Measurements from ENCODE around the gene STAG3. TPM values are rescaled to one million over a fixed set of nuclear protein-coding genes. Genes with fewer than 3 reads are reported as not detected.
A peak's percentile ranks its signal among the peaks of the same experiment; 100 is the strongest.

Gene STAG3
- total and polyA plus RNA-seq, 10 of the 15 experiments (the other 5 are each of a cell fraction or from before 2014, with no cell fraction given), result 73.0 to 306 (median 120) TPM

DNA sequence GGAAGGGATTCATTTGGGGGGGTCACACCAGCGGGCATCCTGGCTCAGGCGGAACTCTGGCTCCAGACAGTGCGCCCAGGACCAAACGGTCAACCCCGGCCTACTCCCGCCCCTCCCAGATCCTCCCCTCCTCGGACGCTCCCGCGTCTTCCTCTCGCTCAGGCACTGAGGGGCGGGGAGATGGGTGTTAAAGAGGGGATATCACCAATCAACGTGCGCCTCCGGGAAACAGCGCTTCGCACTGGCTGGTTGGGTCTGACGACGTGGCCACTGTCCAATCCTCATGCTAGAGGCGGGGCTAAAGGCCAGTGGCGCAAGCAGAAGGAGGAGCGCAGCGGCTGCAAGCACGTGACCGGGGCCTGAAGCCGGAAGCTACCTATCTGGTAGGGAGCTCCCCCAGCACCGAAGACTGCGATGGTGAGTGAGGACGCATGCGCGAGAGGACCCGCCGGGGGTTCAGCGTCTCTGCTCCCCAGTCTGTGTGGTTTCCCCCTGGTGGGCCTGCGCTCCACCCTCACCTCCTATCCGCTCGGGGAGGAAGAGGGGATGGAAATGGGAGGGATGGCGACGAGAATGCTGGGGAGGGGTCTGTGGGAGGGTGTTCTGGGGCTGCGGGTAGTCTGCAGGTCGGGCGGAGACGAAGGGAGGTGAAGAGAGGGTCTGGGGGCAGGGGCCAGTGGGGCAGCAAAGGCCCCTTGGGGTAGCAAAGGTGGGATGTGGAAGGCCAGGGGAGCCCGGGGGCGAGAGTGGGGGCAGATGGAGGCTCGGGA, 29.0 kb upstream of the STAG3 start, which contains the start of gene LAMTOR4 (continued):
- TF ChIP-seq MEF2A (IDR thresholded peaks at IDR 0.05; ENCODE audit: insufficient read depth, low read depth, low read length) (no peak), NR2C2 (IDR thresholded peaks at IDR 0.05; ENCODE audit: borderline replicate concordance, control insufficient read depth, insufficient read length, low read depth) (no peak), NR2F1 (conservative IDR thresholded peaks at IDR 0.05) (no peak), ZNF207 (IDR thresholded peaks at IDR 0.05; ENCODE audit: borderline replicate concordance) (no peak), GATAD2B (conservative IDR thresholded peaks at IDR 0.05; ENCODE audit: low read depth) (peak; percentile 16; the same call in 1 of the 2 replicates), MYB (IDR thresholded peaks at IDR 0.05; ENCODE audit: borderline replicate concordance, low read depth, low read length) (no peak), PML (IDR thresholded peaks at IDR 0.05; ENCODE audit: low read length) (peak; percentile 84; the same call in 1 of the 2 replicates), TCF7 (IDR thresholded peaks at IDR 0.05; ENCODE audit: borderline replicate concordance) (no peak), SMAD5 (IDR thresholded peaks at IDR 0.05; ENCODE audit: low read depth) (peak; percentile 49; the same call in 1 of the 2 replicates), SREBF2 (IDR thresholded peaks at IDR 0.05; ENCODE audit: low read length) (no peak; the same call in 1 of the 2 replicates), ZNF217 (IDR thresholded peaks at IDR 0.05) (no peak), IKZF2 (IDR thresholded peaks at IDR 0.05) (peak in 1 of 2 experiments; percentile 26; a peak in 2 of 4 replicates), MTA2 (IDR thresholded peaks at IDR 0.05; ENCODE audit: low read depth) (no peak)
- TF ChIP-seq, protein P1, sequence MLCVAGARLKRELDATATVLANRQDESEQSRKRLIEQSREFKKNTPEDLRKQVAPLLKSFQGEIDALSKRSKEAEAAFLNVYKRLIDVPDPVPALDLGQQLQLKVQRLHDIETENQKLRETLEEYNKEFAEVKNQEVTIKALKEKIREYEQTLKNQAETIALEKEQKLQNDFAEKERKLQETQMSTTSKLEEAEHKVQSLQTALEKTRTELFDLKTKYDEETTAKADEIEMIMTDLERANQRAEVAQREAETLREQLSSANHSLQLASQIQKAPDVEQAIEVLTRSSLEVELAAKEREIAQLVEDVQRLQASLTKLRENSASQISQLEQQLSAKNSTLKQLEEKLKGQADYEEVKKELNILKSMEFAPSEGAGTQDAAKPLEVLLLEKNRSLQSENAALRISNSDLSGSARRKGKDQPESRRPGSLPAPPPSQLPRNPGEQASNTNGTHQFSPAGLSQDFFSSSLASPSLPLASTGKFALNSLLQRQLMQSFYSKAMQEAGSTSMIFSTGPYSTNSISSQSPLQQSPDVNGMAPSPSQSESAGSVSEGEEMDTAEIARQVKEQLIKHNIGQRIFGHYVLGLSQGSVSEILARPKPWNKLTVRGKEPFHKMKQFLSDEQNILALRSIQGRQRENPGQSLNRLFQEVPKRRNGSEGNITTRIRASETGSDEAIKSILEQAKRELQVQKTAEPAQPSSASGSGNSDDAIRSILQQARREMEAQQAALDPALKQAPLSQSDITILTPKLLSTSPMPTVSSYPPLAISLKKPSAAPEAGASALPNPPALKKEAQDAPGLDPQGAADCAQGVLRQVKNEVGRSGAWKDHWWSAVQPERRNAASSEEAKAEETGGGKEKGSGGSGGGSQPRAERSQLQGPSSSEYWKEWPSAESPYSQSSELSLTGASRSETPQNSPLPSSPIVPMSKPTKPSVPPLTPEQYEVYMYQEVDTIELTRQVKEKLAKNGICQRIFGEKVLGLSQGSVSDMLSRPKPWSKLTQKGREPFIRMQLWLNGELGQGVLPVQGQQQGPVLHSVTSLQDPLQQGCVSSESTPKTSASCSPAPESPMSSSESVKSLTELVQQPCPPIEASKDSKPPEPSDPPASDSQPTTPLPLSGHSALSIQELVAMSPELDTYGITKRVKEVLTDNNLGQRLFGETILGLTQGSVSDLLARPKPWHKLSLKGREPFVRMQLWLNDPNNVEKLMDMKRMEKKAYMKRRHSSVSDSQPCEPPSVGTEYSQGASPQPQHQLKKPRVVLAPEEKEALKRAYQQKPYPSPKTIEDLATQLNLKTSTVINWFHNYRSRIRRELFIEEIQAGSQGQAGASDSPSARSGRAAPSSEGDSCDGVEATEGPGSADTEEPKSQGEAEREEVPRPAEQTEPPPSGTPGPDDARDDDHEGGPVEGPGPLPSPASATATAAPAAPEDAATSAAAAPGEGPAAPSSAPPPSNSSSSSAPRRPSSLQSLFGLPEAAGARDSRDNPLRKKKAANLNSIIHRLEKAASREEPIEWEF (IDR thresholded peaks at IDR 0.05; ENCODE audit: insufficient replicate concordance, low read depth, low read length), result no peak
- TF ChIP-seq, protein P2, sequence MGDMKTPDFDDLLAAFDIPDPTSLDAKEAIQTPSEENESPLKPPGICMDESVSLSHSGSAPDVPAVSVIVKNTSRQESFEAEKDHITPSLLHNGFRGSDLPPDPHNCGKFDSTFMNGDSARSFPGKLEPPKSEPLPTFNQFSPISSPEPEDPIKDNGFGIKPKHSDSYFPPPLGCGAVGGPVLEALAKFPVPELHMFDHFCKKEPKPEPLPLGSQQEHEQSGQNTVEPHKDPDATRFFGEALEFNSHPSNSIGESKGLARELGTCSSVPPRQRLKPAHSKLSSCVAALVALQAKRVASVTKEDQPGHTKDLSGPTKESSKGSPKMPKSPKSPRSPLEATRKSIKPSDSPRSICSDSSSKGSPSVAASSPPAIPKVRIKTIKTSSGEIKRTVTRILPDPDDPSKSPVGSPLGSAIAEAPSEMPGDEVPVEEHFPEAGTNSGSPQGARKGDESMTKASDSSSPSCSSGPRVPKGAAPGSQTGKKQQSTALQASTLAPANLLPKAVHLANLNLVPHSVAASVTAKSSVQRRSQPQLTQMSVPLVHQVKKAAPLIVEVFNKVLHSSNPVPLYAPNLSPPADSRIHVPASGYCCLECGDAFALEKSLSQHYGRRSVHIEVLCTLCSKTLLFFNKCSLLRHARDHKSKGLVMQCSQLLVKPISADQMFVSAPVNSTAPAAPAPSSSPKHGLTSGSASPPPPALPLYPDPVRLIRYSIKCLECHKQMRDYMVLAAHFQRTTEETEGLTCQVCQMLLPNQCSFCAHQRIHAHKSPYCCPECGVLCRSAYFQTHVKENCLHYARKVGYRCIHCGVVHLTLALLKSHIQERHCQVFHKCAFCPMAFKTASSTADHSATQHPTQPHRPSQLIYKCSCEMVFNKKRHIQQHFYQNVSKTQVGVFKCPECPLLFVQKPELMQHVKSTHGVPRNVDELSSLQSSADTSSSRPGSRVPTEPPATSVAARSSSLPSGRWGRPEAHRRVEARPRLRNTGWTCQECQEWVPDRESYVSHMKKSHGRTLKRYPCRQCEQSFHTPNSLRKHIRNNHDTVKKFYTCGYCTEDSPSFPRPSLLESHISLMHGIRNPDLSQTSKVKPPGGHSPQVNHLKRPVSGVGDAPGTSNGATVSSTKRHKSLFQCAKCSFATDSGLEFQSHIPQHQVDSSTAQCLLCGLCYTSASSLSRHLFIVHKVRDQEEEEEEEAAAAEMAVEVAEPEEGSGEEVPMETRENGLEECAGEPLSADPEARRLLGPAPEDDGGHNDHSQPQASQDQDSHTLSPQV (IDR thresholded peaks at IDR 0.05), result no peak
- TF ChIP-seq, protein P3, sequence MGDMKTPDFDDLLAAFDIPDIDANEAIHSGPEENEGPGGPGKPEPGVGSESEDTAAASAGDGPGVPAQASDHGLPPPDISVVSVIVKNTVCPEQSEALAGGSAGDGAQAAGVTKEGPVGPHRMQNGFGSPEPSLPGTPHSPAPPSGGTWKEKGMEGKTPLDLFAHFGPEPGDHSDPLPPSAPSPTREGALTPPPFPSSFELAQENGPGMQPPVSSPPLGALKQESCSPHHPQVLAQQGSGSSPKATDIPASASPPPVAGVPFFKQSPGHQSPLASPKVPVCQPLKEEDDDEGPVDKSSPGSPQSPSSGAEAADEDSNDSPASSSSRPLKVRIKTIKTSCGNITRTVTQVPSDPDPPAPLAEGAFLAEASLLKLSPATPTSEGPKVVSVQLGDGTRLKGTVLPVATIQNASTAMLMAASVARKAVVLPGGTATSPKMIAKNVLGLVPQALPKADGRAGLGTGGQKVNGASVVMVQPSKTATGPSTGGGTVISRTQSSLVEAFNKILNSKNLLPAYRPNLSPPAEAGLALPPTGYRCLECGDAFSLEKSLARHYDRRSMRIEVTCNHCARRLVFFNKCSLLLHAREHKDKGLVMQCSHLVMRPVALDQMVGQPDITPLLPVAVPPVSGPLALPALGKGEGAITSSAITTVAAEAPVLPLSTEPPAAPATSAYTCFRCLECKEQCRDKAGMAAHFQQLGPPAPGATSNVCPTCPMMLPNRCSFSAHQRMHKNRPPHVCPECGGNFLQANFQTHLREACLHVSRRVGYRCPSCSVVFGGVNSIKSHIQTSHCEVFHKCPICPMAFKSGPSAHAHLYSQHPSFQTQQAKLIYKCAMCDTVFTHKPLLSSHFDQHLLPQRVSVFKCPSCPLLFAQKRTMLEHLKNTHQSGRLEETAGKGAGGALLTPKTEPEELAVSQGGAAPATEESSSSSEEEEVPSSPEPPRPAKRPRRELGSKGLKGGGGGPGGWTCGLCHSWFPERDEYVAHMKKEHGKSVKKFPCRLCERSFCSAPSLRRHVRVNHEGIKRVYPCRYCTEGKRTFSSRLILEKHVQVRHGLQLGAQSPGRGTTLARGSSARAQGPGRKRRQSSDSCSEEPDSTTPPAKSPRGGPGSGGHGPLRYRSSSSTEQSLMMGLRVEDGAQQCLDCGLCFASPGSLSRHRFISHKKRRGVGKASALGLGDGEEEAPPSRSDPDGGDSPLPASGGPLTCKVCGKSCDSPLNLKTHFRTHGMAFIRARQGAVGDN (IDR thresholded peaks at IDR 0.05), result peak; percentile 68
